ENCODE measurements around the gene JMJD6. TPM values are rescaled to one million over a fixed set of nuclear protein-coding genes. Genes with fewer than 3 reads are reported as not detected.

The JMJD6 gene
- total RNA-seq, 1 experiment from 2014 or later = 60.0 TPM

GRCh38 chr17:76737082-76737675 lies 10.8 kb upstream of the JMJD6 start, which contains the start of gene SRSF2:
Gene SRSF2, minus strand, starts transcription at chr17:76737331. Its CDS starts 171 bp downstream, at chr17:76737160.
- peak within 1 kb of the TSS; percentile 98 for H3K27ac ChIP-seq (ENCODE audit: low read length)
- BruUV-seq (replicated peaks) = no TSS peak
- no peaks in the 10 kb centered on the region for H3K27me3 ChIP-seq (ENCODE audit: control insufficient read depth, insufficient read depth, low read length)
- ATAC-seq (peak; percentile 87), DNase-seq (ENCODE audit: low read depth, low spot score) (peak; percentile 76)
- in situ Hi-C loops (cut with HindIII; ENCODE audit: low pct_unique_long_range_greater_than_20kb, low sequenced_read_pairs) (no loop called here), intact Hi-C loops (cut with micrococcal nuclease; ENCODE audit: unreplicated experiment) (no loop called here)
- POLR2A ChIA-PET = interaction anchor here (0.5 kb wide), 1 partner anchor 9 kb away, joined by 10 read pairs; no protein-coding TSS in a partner anchor
- H3K9me3 ChIP-seq (ENCODE audit: control insufficient read depth, insufficient read depth, low read depth, low read length) = no peaks in the 10 kb centered on the region
- CTCF ChIA-PET = no interaction called here
- H3K4me3 ChIP-seq (ENCODE audit: low read depth in 2 of 2, low read length in 2 of 2) = peak within 1 kb of the TSS; percentile 96 to 97
- H3K4me1 ChIP-seq (ENCODE audit: control insufficient read depth, insufficient read depth, low read length) = peaks cover 42% of the 10 kb centered on the region
- TF ChIP-seq POLR2AphosphoS5 (IDR thresholded peaks at IDR 0.05; ENCODE audit: low read depth, low read length) (peak; percentile 100), SIN3A (IDR thresholded peaks at IDR 0.05; ENCODE audit: borderline replicate concordance, insufficient read depth, low read depth, low read length) (peak; percentile 96; the same call in 1 of the 2 replicates), CTCF (IDR thresholded peaks at IDR 0.05) (no peak), TCF7L2 (IDR thresholded peaks at IDR 0.05; ENCODE audit: low read depth, low read length) (no peak), REST (IDR thresholded peaks at IDR 0.05; ENCODE audit: insufficient read depth in 1 of 2, low read depth in 2 of 2, low read length in 1 of 2) (peak; percentile 8 to 71; a peak in 2 of 4 replicates)
- peaks cover 53% of the 10 kb centered on the region for H3K36me3 ChIP-seq (ENCODE audit: control insufficient read depth, insufficient read depth, low read length)

- no peaks in the 10 kb centered on the region for H3K9me3 ChIP-seq (ENCODE audit: control insufficient read depth, insufficient read depth, low read depth, low read length)
- in situ Hi-C loops (cut with HindIII; ENCODE audit: low pct_unique_long_range_greater_than_20kb, low sequenced_read_pairs) (no loop called here), intact Hi-C loops (cut with micrococcal nuclease; ENCODE audit: unreplicated experiment) (no loop called here)
- no TSS peak for BruUV-seq (replicated peaks)
- H3K4me1 ChIP-seq (ENCODE audit: control insufficient read depth, insufficient read depth, low read length) = peaks cover 42% of the 10 kb centered on the region
- ChIA-PET CTCF (no interaction called here), POLR2A (interaction anchor here (0.5 to 0.7 kb wide), 2 partner anchors 9 to 1405 kb away, joined by 3 to 10 read pairs; no protein-coding TSS in a partner anchor)
- H3K36me3 ChIP-seq (ENCODE audit: control insufficient read depth, insufficient read depth, low read length) = peaks cover 50% of the 10 kb centered on the region
- DNase-seq (ENCODE audit: low read depth, low spot score) (no peak), ATAC-seq (peak; percentile 13)
- peak overlapping the region; percentile 98 for H3K27ac ChIP-seq (ENCODE audit: low read length)
- no peak for TF ChIP-seq REST (IDR thresholded peaks at IDR 0.05; ENCODE audit: insufficient read depth in 1 of 2, low read depth in 2 of 2, low read length in 1 of 2)
- no peak; the same call in 1 of the 2 replicates for TF ChIP-seq CTCF (IDR thresholded peaks at IDR 0.05)
- TF ChIP-seq SIN3A (IDR thresholded peaks at IDR 0.05; ENCODE audit: borderline replicate concordance, insufficient read depth, low read depth, low read length) = peak; percentile 90; the same call in 1 of the 2 replicates
- peak overlapping the region; percentile 96 to 97 for H3K4me3 ChIP-seq (ENCODE audit: low read depth in 2 of 2, low read length in 2 of 2)
- no peaks in the 10 kb centered on the region for H3K27me3 ChIP-seq (ENCODE audit: control insufficient read depth, insufficient read depth, low read length)
Measured at GRCh38 chr17:76736349-76737081, 10.1 kb upstream of the JMJD6 start.
